Measurements from ENCODE around the gene PLXNA4.

DNA sequence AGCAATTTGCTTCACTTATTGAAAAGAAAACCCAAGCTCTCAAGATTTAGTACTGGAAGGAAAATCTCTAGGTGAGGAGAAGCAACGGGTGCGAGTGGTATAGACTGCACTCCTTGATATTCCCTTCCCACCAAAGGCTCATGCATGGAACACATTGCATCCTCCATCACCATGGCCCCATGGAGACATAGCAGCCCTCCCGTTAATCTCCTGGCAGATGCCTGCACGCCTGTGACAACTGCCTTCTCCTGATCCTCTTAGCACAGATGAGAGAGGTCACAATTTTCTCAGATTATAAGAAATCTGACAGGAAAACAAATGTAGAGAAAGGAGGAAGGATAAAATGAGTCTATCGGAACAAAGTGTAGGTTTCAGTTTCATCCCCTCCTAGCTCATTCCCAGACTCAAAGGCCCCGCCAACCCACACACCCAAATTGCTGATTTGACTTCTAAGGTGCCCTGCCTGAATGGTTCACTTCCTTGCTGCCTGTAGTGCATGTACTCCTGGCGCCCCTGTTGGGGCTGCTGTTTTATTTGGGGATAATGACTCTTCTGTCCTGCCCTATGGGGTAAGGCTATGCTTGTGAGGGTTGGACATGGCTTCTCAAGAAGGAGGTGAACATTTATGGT lies 50.0 kb downstream of the PLXNA4 start:
- TF ChIP-seq, protein P1, sequence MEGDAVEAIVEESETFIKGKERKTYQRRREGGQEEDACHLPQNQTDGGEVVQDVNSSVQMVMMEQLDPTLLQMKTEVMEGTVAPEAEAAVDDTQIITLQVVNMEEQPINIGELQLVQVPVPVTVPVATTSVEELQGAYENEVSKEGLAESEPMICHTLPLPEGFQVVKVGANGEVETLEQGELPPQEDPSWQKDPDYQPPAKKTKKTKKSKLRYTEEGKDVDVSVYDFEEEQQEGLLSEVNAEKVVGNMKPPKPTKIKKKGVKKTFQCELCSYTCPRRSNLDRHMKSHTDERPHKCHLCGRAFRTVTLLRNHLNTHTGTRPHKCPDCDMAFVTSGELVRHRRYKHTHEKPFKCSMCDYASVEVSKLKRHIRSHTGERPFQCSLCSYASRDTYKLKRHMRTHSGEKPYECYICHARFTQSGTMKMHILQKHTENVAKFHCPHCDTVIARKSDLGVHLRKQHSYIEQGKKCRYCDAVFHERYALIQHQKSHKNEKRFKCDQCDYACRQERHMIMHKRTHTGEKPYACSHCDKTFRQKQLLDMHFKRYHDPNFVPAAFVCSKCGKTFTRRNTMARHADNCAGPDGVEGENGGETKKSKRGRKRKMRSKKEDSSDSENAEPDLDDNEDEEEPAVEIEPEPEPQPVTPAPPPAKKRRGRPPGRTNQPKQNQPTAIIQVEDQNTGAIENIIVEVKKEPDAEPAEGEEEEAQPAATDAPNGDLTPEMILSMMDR (IDR thresholded peaks at IDR 0.05; ENCODE audit: insufficient read depth, low read length, poor library complexity, severe bottlenecking), result no peak
- TF ChIP-seq EZH2phosphoT487 (conservative IDR thresholded peaks at IDR 0.05; ENCODE audit: low read length), result no peak
